ENCODE measurements around the gene SLCO3A1.

SLCO3A1 gene

GRCh38 chr15:92116330-92116729, 262.8 kb downstream of the SLCO3A1 start:
- no peak for TF ChIP-seq CTCF (IDR thresholded peaks at IDR 0.05; ENCODE audit: extremely low read depth, missing control alignments)
- no peak for DNase-seq (ENCODE audit: low spot score)

GRCh38 chr15:92117261-92117731, 263.8 kb downstream of the SLCO3A1 start:
- no peak for TF ChIP-seq CTCF (IDR thresholded peaks at IDR 0.05; ENCODE audit: extremely low read depth, missing control alignments)
- no peak for DNase-seq (ENCODE audit: low spot score)

- DNase-seq (ENCODE audit: low spot score), result no peak
- no peak for TF ChIP-seq CTCF (IDR thresholded peaks at IDR 0.05; ENCODE audit: extremely low read depth, missing control alignments)
Measured at GRCh38 chr15:92118162-92118935, 264.8 kb downstream of the SLCO3A1 start.

- TF ChIP-seq CTCF (IDR thresholded peaks at IDR 0.05; ENCODE audit: extremely low read depth, missing control alignments), result no peak
- no peak for DNase-seq (ENCODE audit: low spot score)
Measured at GRCh38 chr15:92118936-92119325, 265.4 kb downstream of the SLCO3A1 start.

GRCh38 chr15:92120094-92120795, 266.7 kb downstream of the SLCO3A1 start:
- DNase-seq (ENCODE audit: low spot score), result no peak
- no peak for TF ChIP-seq CTCF (IDR thresholded peaks at IDR 0.05; ENCODE audit: extremely low read depth, missing control alignments)

- DNase-seq (ENCODE audit: low spot score), result no peak
Measured at GRCh38 chr15:92121047-92121446, 267.5 kb downstream of the SLCO3A1 start.

More at GRCh38 chr15:92121047-92121446, 267.5 kb downstream of the SLCO3A1 start:
- no peak for TF ChIP-seq CTCF (IDR thresholded peaks at IDR 0.05; ENCODE audit: extremely low read depth, missing control alignments)

Measured in GM20000 (cell line).